Liver (tissue), 9 donors: ENCODE measurements around the gene CTSE. TPM values are rescaled to one million over a fixed set of nuclear protein-coding genes. Genes with fewer than 3 reads are reported as not detected.

Experiments used
- DNase-seq: peaks from one replicate; pipeline ENCODE4 v3.0.0-alpha.2; 2017; ENCODE audit warnings: low spot score
- H3K27ac ChIP-seq, 2 donors: one replicate each; pipeline ENCODE4 v1.7.0; 2013; ENCODE audit warnings: inconsistent platforms in 2 of 2, low read length in 2 of 2, control low read depth in 1 of 2, low read depth in 1 of 2, mild to moderate bottlenecking in 1 of 2
- H3K27me3 ChIP-seq, 4 donors: one replicate each; pipeline versions ENCODE4 v1.6.1 to v1.7.0; 2013; ENCODE audit warnings: low read length in 3 of 4, inconsistent platforms in 1 of 4, mild to moderate bottlenecking in 1 of 4, moderate library complexity in 1 of 4; ENCODE audit not compliant: control insufficient read depth in 4 of 4, insufficient read depth in 4 of 4
- H3K36me3 ChIP-seq, 4 donors: one replicate each; pipeline versions ENCODE4 v1.6.1 to v1.7.0; 2013; ENCODE audit warnings: low read length in 3 of 4, mild to moderate bottlenecking in 3 of 4, low read depth in 1 of 4, moderate library complexity in 1 of 4; ENCODE audit not compliant: control insufficient read depth in 4 of 4, insufficient read depth in 3 of 4
- H3K4me1 ChIP-seq, 4 donors: one replicate each; pipeline versions ENCODE4 v1.6.1 to v1.7.0; 2013; ENCODE audit warnings: low read length in 3 of 4, mild to moderate bottlenecking in 3 of 4, moderate library complexity in 1 of 4; ENCODE audit not compliant: control insufficient read depth in 4 of 4, insufficient read depth in 4 of 4
- H3K4me3 ChIP-seq, 3 donors: one replicate each; pipeline versions ENCODE4 v1.6.1 to v1.7.0; 2013; ENCODE audit warnings: low read length in 3 of 3, control low read depth in 1 of 3, low read depth in 1 of 3, mild to moderate bottlenecking in 1 of 3
- H3K9ac ChIP-seq, 2 donors: one replicate each; pipeline ENCODE4 v1.7.0; 2013; ENCODE audit warnings: low read length in 2 of 2, mild to moderate bottlenecking in 2 of 2, moderate library complexity in 2 of 2, control low read depth in 1 of 2, low read depth in 1 of 2
- H3K9me3 ChIP-seq, 4 donors: one replicate each; pipeline versions ENCODE4 v1.6.1 to v1.7.0; 2013; ENCODE audit warnings: low read length in 3 of 4; ENCODE audit not compliant: control insufficient read depth in 4 of 4
- EGR1 ChIP-seq, 2 donors: IDR thresholded peaks; 2 replicates each; pipeline ENCODE4 v1.6.1; 2016 to 2018; ENCODE audit warnings: antibody characterized with exemption in 2 of 2, low read depth in 2 of 2
- FOXA1 ChIP-seq: IDR thresholded peaks from 2 replicates; pipeline ENCODE4 v1.6.1; 2016; ENCODE audit warnings: antibody characterized with exemption
- FOXA2 ChIP-seq: IDR thresholded peaks from 2 replicates; pipeline ENCODE4 v1.6.1; 2016; ENCODE audit warnings: antibody characterized with exemption
- GABPA ChIP-seq, 2 donors: IDR thresholded peaks in 1 of 2; conservative IDR thresholded peaks in 1 of 2; 2 replicates each; pipeline ENCODE4 v1.6.1; 2016; ENCODE audit warnings: antibody characterized with exemption in 2 of 2, mild to moderate bottlenecking in 1 of 2, moderate library complexity in 1 of 2
- HNF4A ChIP-seq, 2 donors: conservative IDR thresholded peaks; 2 replicates each; pipeline ENCODE4 v1.6.1; 2016; ENCODE audit warnings: antibody characterized with exemption in 2 of 2, mild to moderate bottlenecking in 2 of 2
- HNF4G ChIP-seq: IDR thresholded peaks from 2 replicates; pipeline ENCODE4 v1.6.1; 2016; ENCODE audit warnings: antibody characterized with exemption
- JUND ChIP-seq, 2 donors: IDR thresholded peaks; 2 replicates each; pipeline ENCODE4 v1.6.1; 2016; ENCODE audit warnings: antibody characterized with exemption in 2 of 2
- NR2F2 ChIP-seq: IDR thresholded peaks from 2 replicates; pipeline ENCODE4 v1.6.1; 2016; ENCODE audit warnings: antibody characterized with exemption
- RAD21 ChIP-seq, 2 donors: IDR thresholded peaks; 2 replicates each; pipeline ENCODE4 v1.6.1; 2016; ENCODE audit warnings: antibody characterized with exemption in 2 of 2, mild to moderate bottlenecking in 2 of 2
- SP1 ChIP-seq: IDR thresholded peaks from 2 replicates; pipeline ENCODE4 v1.6.1; 2018; ENCODE audit warnings: antibody characterized with exemption, mild to moderate bottlenecking
- TAF1 ChIP-seq: conservative IDR thresholded peaks from 2 replicates; pipeline ENCODE4 v1.6.1; 2016; ENCODE audit warnings: antibody characterized with exemption, mild to moderate bottlenecking
- YY1 ChIP-seq: IDR thresholded peaks from 2 replicates; pipeline ENCODE4 v1.6.1; 2016; ENCODE audit warnings: antibody characterized with exemption, mild to moderate bottlenecking
- WGBS: extraction: QIAGEN DNeasy Blood & Tissue Kit; methylation state at CpG from one replicate; pipeline ENCODE4 v1.1.7; 2013; 5-methylcytosine and 5-hydroxymethylcytosine counted together
- polyA plus RNA-seq, 2 donors: library from polyadenylated mRNA; stranded (reverse) in 1 of 2; unstranded in 1 of 2; fragments of 200-250 nt in 1 of 2; fragments of >200 nt in 1 of 2; fragmentation: Nextera tagmentation in 1 of 2; extraction: Ambion mirVana in 1 of 2; gene quantifications; one replicate each; pipeline versions ENCODE4 v1.2.1 to v1.2.3, GENCODE V29; 2013 to 2015
- total RNA-seq, 2 donors: library from RNA; depleted of rRNA; stranded (reverse); fragments of >200 nt; gene quantifications; one replicate each; pipeline ENCODE4 v1.2.3, GENCODE V29; 2014
- TF ChIP-seq, protein P1 (sequence below): fragments of 150-350 bp; IDR thresholded peaks from 2 replicates; pipeline ENCODE4 v1.5.1; 2017; ENCODE audit warnings: improper control_type of control experiment, low read depth, low read length; ENCODE audit not compliant: missing input control
- TF ChIP-seq, protein P2 (sequence below): IDR thresholded peaks from 2 replicates; pipeline ENCODE4 v1.6.1; 2016; ENCODE audit warnings: antibody characterized with exemption
- TF ChIP-seq, protein P3 (sequence below): IDR thresholded peaks from 2 replicates; pipeline ENCODE4 v1.6.1; 2016; ENCODE audit warnings: antibody characterized with exemption
- TF ChIP-seq, protein P4 (sequence below): IDR thresholded peaks from 2 replicates; pipeline ENCODE4 v1.6.1; 2016; ENCODE audit warnings: antibody characterized with exemption, mild to moderate bottlenecking
- TF ChIP-seq, protein P5 (sequence below): IDR thresholded peaks from 2 replicates; pipeline ENCODE4 v1.6.1; 2016; ENCODE audit warnings: antibody characterized with exemption
- donor health status: healthy.
- donor health status: healthy.
- donor health status: healthy.
- donor health status: healthy.
- donor health status: healthy.

CTSE gene
- total and polyA plus RNA-seq, 4 donors: under 0.01 to 32.8 (median 0.06) TPM

DNA sequence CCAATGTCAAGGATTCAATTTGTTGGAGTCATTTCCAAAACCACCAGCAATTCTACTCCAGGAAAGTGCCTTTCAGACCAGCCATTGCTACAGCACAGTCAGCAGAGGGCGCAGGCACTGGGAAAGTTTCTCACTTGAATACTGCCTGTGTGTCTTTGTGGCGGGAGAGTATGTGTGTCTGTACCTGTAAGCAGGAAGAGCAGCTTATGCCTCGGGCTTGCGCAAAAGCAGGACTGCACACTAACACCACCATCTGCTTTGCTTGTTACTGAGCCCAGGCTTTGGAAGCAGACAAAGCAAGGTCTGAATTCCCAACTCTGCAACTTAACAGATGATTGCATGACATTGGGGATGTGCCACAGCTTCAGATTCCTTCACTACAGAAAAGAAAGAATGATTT, 7.0 kb upstream of the CTSE start:
- peak; percentile 75 for DNase-seq
- Histone ChIP-seq H3K9ac (no peak overlapping the region), H3K36me3 (no peaks in the 10 kb centered on the region), H3K27me3 (no peaks in the 10 kb centered on the region), H3K9me3 (no peaks in the 10 kb centered on the region), H3K4me3 (no peak overlapping the region), H3K4me1 (peaks cover 0 to 21% (median 8%) of the 10 kb centered on the region in 4 donors), H3K27ac (no peak overlapping the region)
- WGBS: 3% methylated on average over 4 of the region's 4 CpGs
- TF ChIP-seq NR2F2: no peak
- peak; percentile 20 to 29 for TF ChIP-seq HNF4A (conservative IDR thresholded peaks at IDR 0.05)
- no peak for TF ChIP-seq GABPA (IDR thresholded peaks at IDR 0.05 in 1 of 2, conservative IDR thresholded peaks at IDR 0.05 in 1 of 2)
- TF ChIP-seq SP1: peak; percentile 9
- TF ChIP-seq RAD21 (IDR thresholded peaks at IDR 0.05): peak; percentile 90 to 96
- TF ChIP-seq, protein P1, sequence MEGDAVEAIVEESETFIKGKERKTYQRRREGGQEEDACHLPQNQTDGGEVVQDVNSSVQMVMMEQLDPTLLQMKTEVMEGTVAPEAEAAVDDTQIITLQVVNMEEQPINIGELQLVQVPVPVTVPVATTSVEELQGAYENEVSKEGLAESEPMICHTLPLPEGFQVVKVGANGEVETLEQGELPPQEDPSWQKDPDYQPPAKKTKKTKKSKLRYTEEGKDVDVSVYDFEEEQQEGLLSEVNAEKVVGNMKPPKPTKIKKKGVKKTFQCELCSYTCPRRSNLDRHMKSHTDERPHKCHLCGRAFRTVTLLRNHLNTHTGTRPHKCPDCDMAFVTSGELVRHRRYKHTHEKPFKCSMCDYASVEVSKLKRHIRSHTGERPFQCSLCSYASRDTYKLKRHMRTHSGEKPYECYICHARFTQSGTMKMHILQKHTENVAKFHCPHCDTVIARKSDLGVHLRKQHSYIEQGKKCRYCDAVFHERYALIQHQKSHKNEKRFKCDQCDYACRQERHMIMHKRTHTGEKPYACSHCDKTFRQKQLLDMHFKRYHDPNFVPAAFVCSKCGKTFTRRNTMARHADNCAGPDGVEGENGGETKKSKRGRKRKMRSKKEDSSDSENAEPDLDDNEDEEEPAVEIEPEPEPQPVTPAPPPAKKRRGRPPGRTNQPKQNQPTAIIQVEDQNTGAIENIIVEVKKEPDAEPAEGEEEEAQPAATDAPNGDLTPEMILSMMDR: peak; percentile 88
- peak; percentile 63 for TF ChIP-seq YY1
- no peak for TF ChIP-seq TAF1
- TF ChIP-seq HNF4G: no peak
- TF ChIP-seq FOXA2: no peak

DNA sequence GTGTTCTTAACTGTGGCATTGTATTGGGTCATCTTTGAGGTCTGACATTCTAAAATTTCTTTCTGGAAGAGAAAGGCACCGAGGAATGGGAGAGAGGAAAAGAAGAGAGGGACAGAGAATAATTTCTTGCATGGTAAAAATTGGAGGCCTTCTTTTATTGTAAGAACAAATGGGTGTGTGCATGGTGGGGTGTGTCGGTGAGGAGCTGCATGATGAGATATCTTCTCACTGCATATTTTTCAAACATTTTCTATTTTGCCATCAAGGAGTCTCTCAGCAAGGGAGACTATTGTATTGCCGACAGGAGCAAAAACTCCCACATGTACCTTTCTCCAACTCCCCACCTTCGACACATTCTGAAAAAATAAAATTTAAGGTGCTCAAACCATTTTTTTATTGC, 6.5 kb upstream of the CTSE start:
- no peak overlapping the region for H3K27ac ChIP-seq

More for the DNA sequence above, 6.5 kb upstream of the CTSE start:
- no peak for DNase-seq
- Histone ChIP-seq H3K4me1 (peaks cover 0 to 21% (median 8%) of the 10 kb centered on the region in 4 donors), H3K9me3 (no peaks in the 10 kb centered on the region), H3K36me3 (no peaks in the 10 kb centered on the region), H3K4me3 (no peak overlapping the region), H3K27me3 (no peaks in the 10 kb centered on the region), H3K9ac (no peak overlapping the region)
- WGBS: 72% methylated on average over 4 of the region's 4 CpGs
- TF ChIP-seq YY1 (no peak), RAD21 (IDR thresholded peaks at IDR 0.05) (no peak), FOXA1 (no peak), FOXA2 (no peak), EGR1 (IDR thresholded peaks at IDR 0.05; ENCODE audit: low read depth in 2 of 2) (no peak), TAF1 (no peak), HNF4A (conservative IDR thresholded peaks at IDR 0.05) (no peak), JUND (IDR thresholded peaks at IDR 0.05) (no peak), NR2F2 (no peak), HNF4G (no peak), GABPA (IDR thresholded peaks at IDR 0.05 in 1 of 2, conservative IDR thresholded peaks at IDR 0.05 in 1 of 2) (no peak)
- TF ChIP-seq, protein P1: no peak
- TF ChIP-seq, protein P2, sequence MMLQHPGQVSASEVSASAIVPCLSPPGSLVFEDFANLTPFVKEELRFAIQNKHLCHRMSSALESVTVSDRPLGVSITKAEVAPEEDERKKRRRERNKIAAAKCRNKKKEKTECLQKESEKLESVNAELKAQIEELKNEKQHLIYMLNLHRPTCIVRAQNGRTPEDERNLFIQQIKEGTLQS: no peak
- TF ChIP-seq, protein P3, sequence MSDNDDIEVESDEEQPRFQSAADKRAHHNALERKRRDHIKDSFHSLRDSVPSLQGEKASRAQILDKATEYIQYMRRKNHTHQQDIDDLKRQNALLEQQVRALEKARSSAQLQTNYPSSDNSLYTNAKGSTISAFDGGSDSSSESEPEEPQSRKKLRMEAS: no peak
- TF ChIP-seq, protein P4, sequence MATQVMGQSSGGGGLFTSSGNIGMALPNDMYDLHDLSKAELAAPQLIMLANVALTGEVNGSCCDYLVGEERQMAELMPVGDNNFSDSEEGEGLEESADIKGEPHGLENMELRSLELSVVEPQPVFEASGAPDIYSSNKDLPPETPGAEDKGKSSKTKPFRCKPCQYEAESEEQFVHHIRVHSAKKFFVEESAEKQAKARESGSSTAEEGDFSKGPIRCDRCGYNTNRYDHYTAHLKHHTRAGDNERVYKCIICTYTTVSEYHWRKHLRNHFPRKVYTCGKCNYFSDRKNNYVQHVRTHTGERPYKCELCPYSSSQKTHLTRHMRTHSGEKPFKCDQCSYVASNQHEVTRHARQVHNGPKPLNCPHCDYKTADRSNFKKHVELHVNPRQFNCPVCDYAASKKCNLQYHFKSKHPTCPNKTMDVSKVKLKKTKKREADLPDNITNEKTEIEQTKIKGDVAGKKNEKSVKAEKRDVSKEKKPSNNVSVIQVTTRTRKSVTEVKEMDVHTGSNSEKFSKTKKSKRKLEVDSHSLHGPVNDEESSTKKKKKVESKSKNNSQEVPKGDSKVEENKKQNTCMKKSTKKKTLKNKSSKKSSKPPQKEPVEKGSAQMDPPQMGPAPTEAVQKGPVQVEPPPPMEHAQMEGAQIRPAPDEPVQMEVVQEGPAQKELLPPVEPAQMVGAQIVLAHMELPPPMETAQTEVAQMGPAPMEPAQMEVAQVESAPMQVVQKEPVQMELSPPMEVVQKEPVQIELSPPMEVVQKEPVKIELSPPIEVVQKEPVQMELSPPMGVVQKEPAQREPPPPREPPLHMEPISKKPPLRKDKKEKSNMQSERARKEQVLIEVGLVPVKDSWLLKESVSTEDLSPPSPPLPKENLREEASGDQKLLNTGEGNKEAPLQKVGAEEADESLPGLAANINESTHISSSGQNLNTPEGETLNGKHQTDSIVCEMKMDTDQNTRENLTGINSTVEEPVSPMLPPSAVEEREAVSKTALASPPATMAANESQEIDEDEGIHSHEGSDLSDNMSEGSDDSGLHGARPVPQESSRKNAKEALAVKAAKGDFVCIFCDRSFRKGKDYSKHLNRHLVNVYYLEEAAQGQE: no peak
- TF ChIP-seq, protein P5, sequence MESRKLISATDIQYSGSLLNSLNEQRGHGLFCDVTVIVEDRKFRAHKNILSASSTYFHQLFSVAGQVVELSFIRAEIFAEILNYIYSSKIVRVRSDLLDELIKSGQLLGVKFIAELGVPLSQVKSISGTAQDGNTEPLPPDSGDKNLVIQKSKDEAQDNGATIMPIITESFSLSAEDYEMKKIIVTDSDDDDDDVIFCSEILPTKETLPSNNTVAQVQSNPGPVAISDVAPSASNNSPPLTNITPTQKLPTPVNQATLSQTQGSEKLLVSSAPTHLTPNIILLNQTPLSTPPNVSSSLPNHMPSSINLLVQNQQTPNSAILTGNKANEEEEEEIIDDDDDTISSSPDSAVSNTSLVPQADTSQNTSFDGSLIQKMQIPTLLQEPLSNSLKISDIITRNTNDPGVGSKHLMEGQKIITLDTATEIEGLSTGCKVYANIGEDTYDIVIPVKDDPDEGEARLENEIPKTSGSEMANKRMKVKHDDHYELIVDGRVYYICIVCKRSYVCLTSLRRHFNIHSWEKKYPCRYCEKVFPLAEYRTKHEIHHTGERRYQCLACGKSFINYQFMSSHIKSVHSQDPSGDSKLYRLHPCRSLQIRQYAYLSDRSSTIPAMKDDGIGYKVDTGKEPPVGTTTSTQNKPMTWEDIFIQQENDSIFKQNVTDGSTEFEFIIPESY: no peak
